ENCODE measurements around the gene GRIN1. TPM values are rescaled to one million over a fixed set of nuclear protein-coding genes. Genes with fewer than 3 reads are reported as not detected.

The GRIN1 gene
- total RNA-seq, 1 experiment from 2014 or later: 2.9 TPM

- H3K4ac ChIP-seq (ENCODE audit: low read depth, low read length): no peak overlapping the region
- peak overlapping the region in 1 of 2 experiments; percentile 16; a peak in 1 of 5 replicates for H3K4me3 Mint-ChIP-seq
- no peak overlapping the region for H3K4me2 ChIP-seq (ENCODE audit: insufficient read depth, insufficient read length, low read length)
- no peaks in the 10 kb centered on the region for H3K36me3 Mint-ChIP-seq (ENCODE audit: insufficient read depth in 1 of 3, low read depth in 3 of 3)
- H2BK20ac ChIP-seq (ENCODE audit: low read depth, low read length, poor library complexity, severe bottlenecking): no peak overlapping the region
- H4K91ac ChIP-seq (ENCODE audit: insufficient read length, low read depth, low read length): no peak overlapping the region
- H2BK12ac ChIP-seq (ENCODE audit: insufficient read length, low read depth, low read length): no peak overlapping the region
- H4K8ac ChIP-seq (replicated peaks; ENCODE audit: insufficient read length, low read depth, low read length): no peak overlapping the region
- no peaks in the 10 kb centered on the region; the same call in 1 of the 2 replicates for H3K27me3 ChIP-seq (ENCODE audit: insufficient read depth, low read length)
- no peak overlapping the region for H2AK5ac ChIP-seq (ENCODE audit: insufficient read length, low read length)
- H3K27ac Mint-ChIP-seq: peak overlapping the region in 1 of 3 experiments; percentile 12; a peak in 2 of 7 replicates
- H3K79me1 ChIP-seq (ENCODE audit: insufficient read depth, low read depth, low read length, poor library complexity, severe bottlenecking): no peaks in the 10 kb centered on the region
- H3K23me2 ChIP-seq (ENCODE audit: insufficient read length, low read depth, low read length, poor library complexity, severe bottlenecking): no peaks in the 10 kb centered on the region
- no peak overlapping the region for H3K23ac ChIP-seq (ENCODE audit: insufficient read length, low read depth, low read length)
- H3K18ac ChIP-seq (ENCODE audit: insufficient read length, low read depth, low read length): no peak overlapping the region
- no peaks in the 10 kb centered on the region; a peak in 2 of 5 replicates for H3K9me3 Mint-ChIP-seq
- H2BK5ac ChIP-seq (ENCODE audit: insufficient read length, low read length): no peak overlapping the region
- no peak overlapping the region for H2AFZ ChIP-seq (ENCODE audit: low read length)
- peaks cover 50% of the 10 kb centered on the region for H3K27me3 Mint-ChIP-seq (ENCODE audit: low read depth)
- H3K14ac ChIP-seq (ENCODE audit: insufficient read depth, low read length): no peak overlapping the region
- no peak overlapping the region for H4K5ac ChIP-seq (ENCODE audit: insufficient read length, low read depth, low read length)
- H3K56ac ChIP-seq (ENCODE audit: insufficient read length, low read depth, low read length): no peak overlapping the region
- WGBS (ENCODE audit: extremely low coverage, insufficient read length, low lambda C conversion rate): no CpG with 5 or more reads among the region's 26 CpGs
- no peak overlapping the region for H3T11ph ChIP-seq (ENCODE audit: low read length)
- no peaks in the 10 kb centered on the region for H4K20me1 ChIP-seq (ENCODE audit: control insufficient read depth, insufficient read depth, insufficient read length)
- TF ChIP-seq CTCF (conservative IDR thresholded peaks at IDR 0.05): no peak
- H3K4me1 ChIP-seq (ENCODE audit: insufficient read depth, low read length): no peaks in the 10 kb centered on the region; the same call in 1 of the 2 replicates
- peaks cover 0 to 11% of the 10 kb centered on the region in 2 experiments; a peak in 2 of 4 replicates for H3K4me1 Mint-ChIP-seq
- H2BK120ac ChIP-seq (ENCODE audit: low read depth, low read length, poor library complexity, severe bottlenecking): no peak overlapping the region
- no peak for DNase-seq
- no peak overlapping the region for H2BK15ac ChIP-seq (ENCODE audit: low read depth, low read length)
- no peaks in the 10 kb centered on the region for H3K79me2 ChIP-seq (ENCODE audit: insufficient read depth, low read length)
- no peak overlapping the region for H3K27ac ChIP-seq (ENCODE audit: insufficient read length, low read depth, low read length)
- no peaks in the 10 kb centered on the region for H3K9me3 ChIP-seq (ENCODE audit: control insufficient read depth, low read depth, low read length)
- no peak overlapping the region for H3K9ac ChIP-seq (ENCODE audit: extremely low read depth, insufficient read length, low read length)
These were observed 8.3 kb downstream of the GRIN1 start for GRCh38 chr9:137147091-137147792.

All from H9 (cell line).